Renal pelvis (tissue), 4 donors: ENCODE data around the gene SYPL2. TPM values are rescaled to one million over a fixed set of nuclear protein-coding genes. Genes with fewer than 3 reads are reported as not detected.

Experiments
- DNase-seq: peaks from one replicate; pipeline ENCODE4 v3.0.0-alpha.2; 2013
- polyA plus RNA-seq, 3 donors: library from polyadenylated mRNA; unstranded; fragments of 120-200 nt; gene quantifications; one replicate each; pipeline ENCODE4 v1.2.1, GENCODE V29; 2013; ENCODE audit not compliant: insufficient read length in 3 of 3

Gene SYPL2
- polyA plus RNA-seq, 3 donors, result 8.3 to 13.1 (median 9.4) TPM

DNA sequence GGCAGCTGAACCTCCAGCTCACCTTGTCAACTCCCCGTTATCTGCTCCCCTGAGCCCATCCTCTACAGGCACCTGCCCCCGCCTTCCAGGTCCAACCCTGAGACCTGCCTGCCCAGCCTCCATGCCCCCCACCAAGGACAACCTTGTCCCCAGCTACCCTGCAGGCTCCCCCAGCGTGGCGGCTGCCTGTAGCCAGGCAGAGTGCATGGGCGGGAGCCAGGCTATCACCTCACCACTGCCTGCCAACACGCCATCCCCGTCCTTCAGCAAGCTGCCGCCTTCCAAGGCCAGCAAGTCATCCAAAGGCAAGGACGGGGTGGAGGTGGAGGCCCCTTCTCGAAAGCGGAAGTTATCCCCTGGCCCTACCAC is 24.6 kb downstream of the SYPL2 start:
- no peak for DNase-seq

DNA sequence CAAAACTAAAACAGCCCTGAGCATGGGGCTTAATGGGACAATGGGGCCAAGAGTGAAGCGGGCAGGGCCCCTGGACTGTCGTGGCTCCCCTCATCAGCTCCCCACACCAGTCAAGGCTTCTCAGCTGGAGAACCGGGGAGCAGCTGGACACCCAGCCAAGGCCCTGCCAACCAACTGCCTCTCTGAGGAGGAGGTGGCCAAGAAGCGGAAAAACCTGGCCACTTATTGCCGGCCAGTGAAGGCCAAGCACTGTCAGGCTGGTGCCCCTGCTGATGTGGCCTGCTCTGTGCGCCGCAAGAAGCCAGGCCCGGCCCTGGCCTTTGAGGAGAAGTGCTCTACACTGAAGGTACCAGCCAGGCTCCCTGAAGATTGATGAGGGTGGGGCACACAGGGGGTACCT is 25.0 kb downstream of the SYPL2 start:
- no peak for DNase-seq

DNA sequence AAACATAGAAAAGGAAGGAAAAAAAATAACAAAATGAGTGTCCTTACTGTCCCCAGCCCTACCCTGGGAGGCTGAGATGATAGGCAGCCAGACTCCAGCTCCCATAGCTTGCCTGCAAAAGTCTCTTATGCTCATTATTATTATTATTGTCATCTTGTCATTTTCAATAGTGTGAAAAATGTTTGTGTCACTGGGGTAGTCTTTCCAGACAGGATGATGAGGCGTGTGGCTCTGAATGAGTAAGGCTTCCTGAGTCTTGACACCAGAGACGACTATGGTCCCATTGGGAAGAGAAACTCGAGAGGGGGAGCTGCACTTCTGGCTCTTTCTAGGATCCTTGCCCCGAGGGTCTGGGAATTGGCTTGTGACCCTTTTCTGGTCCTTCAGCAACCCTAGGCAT is 26.4 kb downstream of the SYPL2 start:
- no peak for DNase-seq

DNA sequence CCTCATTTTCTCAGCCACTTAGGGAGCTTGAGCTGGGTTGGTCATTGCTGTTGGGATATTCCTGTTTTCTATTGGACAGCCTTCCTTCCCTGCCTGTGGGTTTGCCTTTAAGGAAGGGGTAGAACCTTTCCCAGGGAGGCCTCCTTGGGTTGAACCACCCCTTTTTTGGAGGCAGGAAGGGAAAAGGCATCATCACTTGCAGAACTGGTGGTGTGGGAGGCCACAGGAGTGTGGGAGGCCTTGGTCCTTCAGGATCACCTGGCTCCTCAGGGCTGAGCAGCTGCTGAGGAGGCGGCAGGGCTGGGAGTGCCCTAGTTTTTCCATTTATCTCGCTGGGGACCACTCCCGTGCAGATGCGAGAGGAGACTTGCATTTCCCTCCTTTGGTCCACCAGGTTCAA is 26.9 kb downstream of the SYPL2 start:
- DNase-seq, result no peak

DNA sequence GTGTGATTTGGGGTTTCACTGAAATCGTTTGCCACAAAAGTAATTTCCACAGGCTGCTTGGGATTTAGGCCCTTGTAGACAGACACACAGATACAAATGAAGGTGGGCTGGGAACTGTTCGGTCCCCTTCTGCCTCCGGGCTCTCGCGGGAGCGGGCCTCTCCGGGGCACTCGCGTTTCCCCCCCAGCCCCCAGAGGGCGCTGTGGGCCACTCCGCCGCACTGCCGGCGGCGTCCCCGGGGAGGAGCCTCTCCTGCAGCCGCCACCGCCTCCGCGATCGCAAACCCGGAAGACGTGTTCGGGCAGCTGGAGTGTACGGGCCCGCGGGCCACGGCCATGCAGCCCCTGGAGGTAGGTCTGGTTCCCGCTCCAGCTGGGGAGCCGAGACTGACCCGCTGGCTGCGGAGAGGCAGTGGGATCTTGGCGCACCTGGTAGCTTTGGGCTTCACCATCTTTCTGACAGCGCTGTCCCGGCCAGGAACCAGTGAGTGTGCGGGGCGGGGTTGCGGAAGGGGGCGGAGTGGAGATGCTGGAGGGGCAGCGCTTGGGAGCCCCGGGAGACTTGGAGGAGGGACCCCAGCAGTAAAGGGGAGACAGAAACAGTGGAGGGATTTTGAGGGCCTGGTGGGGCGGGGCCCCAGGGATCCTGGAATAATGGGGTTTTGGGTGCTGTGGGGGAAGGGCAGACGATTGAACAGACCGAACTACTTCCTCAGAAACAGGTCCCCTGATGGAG is 27.6 kb downstream of the SYPL2 start, which contains the start of gene CYB561D1:
Gene CYB561D1, plus strand, starts transcription at position 290 of the 735 bp plus-strand sequence. Its CDS starts 46 bp downstream, at position 336.
- DNase-seq, result peak; percentile 83

DNA sequence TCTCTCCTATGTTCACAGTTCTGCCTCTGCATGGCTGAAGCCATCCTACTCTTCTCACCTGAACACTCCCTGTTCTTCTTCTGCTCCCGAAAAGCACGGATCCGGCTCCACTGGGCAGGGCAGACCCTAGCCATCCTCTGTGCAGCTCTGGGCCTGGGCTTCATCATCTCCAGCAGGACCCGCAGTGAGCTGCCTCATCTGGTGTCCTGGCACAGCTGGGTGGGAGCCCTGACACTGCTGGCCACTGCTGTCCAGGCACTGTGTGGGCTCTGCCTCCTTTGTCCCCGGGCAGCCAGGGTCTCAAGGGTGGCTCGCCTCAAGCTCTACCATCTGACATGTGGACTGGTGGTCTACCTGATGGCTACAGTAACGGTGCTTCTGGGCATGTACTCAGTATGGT is 29.4 kb downstream of the SYPL2 start:
- no peak for DNase-seq

DNA sequence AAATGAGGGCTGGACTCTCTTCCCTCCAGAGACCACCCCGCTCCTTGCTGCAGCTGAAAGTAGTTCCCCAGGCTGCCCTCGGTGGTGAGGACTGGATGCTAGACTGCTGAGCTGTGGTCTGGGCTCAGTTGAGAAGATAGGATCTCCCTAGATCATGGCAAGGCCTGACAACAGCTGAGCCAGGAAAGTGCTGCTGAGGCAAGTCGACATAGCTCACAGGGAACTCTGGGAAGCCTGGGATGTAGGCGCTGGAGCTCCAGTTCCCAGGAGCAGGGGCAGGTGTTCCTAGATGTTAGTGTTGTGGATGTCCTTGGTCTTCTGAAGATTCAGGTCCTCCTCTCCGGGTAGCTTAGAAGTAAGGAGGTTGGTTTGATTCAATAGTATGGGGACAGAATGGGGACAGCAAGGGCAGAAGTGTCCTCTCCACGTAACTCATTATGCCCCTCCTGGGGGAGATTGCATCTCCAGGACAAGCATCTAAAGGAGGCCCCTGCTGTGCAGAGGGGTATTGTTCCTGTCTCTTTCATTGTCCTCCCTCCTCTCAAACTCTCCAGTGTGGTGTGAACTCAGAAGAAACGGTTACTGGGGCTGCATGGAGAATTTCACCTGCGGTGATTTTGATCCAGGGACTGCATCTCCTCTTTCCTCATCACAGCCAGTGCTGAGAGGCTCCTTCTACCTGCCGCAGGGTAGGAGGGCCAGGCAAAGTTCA is 31.3 kb downstream of the SYPL2 start:
- no peak for DNase-seq

DNA sequence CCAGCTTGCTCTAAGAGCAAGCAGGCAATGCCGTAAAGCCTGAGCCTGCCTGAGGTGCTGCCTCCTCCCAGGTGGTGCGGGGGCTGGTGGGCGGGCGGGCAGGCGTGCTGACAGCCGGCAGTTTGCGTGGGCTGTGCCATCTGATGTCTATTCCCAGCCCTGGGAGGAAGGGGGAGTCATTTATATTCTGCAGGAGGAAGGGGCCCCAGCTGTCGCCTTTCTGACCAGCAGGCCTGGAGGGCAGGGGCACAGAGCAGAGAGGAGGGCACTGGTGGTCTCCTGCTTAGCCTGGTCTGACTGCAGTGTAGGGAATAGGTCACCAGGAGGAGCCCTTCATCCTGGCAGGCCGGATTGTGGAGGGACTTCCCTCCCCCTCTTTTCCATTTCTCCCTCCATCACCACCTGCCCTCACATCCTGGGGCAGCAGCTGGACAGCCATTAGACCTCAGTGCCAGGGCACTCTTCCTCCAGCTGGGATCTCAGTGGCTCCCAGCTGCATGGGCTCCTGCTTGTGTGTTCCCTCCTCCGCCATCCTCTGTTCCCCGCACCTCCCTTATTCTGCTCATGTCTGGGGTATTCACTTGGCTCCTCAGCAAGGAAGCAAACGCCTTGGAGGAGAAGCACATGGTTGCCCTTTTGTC is 31.9 kb downstream of the SYPL2 start:
- DNase-seq, result peak; percentile 83

DNA sequence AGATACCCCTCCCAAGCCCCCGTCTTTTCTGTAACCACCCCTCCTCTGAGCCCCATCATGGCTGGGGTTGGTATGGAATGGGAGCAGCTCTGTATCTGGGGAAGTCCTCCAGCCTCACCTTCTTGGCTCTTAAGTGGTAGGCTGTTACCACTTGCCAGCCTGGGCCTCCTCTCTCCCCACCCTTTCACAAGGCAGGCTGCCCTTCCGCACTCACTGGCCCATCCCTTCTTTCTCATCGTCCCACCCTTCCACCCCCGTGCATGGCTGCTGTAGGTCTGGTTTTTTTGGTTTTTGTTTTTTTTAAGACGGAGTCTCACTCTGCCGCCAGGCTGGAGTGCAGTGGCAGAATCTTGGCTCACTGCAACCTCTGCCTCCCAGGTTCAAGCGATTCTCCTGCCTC is 32.7 kb downstream of the SYPL2 start:
- no peak for DNase-seq

DNA sequence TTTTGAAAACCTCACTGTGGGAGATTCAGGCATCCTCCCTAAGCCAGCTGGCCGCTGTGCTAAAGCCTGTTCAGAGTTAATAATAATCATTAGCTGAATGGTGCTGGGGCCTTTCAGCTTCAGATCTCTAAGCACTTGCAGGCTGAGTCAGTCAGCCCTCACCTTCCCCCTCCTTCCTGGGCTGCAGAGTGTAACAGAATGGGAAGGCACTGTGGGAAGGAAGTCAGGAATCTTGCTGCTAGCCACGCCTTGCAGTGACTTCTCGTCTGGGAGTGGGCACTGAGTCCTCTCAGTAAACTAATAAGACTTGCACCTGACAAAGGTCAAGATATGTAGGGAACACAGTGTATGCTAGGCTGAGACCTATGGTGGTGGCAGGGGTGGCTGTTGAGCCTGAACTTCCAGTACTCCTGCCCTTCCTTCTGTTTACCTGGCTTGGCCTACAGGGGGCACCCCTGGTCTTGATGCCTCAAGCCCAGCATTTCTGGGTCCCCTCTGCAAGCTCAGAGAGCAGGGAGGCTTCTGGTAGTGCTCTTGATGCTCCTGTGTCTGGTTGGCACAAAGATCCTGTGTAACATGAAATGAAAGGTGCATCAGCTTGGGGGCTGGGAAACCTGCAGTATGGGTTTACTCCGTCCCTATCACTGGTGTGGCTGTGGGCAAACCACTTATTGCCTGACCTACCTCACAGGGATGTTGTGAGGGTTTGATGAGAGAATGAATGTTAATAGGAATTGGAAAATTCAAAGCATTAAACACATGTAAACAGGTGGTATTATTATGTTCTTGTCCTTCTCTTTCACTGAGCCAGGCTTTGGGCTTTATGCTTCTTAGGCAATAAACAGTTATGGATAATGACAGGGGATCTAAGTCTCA is 33.6 kb downstream of the SYPL2 start:
- DNase-seq, result no peak

DNA sequence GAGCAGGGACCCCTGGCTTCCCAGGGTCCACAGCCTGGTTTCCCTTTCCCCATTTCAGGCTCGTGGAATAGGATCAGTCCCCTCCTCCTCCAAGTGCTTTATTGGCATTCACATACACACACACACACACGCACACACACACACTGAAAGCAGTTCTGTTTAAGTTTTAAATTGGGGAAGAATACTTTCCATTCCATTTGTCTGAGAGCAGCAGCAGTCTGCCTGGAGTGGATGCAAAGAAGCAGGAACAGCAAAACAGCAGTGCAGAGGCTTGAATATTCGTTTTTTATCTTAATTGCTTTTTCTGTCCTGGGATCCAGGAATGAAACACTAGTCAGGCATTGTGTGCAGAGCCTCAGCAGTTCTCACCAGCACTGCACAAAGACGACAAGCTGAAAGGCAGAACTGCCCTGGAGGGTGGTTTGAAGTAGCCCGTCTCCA is 34.6 kb downstream of the SYPL2 start:
- no peak for DNase-seq

DNA sequence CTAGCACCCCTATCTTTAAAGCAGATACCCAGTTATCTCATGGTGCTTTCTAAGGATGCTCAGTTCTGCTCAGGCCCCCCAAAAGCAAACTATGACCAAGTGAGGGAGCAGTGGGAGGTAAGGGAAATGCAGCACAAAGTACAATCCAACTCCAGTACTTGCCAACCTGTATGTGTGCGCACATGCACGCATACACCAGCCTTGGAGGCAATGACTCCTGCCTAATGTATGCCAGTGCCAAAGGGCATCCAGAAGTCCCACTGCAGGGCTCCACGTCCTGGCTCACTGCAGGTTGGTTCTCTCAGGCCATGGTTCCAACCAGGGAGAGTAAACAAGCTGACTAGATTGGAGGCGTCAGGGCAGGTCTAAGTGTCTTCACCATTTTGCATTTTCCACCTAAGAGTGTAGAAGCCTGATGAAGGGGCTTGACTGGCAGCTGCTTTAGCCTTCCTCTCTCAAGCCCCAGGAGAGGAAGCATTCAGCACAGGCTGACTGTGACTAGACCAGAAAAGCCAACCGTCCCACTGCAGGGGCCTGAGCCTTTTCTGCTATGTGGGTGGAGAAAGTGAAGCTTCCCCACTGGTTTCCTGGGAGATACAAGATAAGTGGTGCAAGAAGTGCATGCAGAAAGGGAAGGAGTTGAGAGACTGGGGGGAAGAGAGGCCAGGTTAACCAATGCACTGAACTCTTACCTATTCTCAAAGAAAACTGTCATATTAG is 35.5 kb downstream of the SYPL2 start:
- no peak for DNase-seq

DNA sequence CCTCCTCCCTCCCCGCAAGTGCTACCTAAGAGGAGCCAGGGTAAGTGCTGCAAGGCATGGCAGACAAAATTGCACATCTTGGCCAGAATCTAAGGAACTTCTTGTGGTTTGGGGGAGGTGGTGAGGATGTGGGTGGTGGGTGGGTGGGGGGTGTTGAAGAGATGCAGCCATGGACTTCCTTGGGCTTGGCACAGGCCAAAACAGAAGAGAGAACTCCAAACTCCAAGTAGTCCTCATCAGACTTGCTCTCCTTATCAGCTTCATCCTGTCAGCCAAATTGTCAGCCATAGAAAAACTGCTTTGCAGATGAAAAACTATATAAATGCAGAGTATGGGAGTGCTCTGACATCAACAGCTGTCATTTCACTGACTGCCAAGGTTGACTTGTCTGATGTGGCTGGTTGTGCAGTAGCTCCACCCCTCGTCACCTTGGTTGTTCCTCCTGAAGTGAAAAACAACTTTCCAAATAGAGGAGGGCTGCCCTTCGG is 36.1 kb downstream of the SYPL2 start:
- DNase-seq, result no peak

DNA sequence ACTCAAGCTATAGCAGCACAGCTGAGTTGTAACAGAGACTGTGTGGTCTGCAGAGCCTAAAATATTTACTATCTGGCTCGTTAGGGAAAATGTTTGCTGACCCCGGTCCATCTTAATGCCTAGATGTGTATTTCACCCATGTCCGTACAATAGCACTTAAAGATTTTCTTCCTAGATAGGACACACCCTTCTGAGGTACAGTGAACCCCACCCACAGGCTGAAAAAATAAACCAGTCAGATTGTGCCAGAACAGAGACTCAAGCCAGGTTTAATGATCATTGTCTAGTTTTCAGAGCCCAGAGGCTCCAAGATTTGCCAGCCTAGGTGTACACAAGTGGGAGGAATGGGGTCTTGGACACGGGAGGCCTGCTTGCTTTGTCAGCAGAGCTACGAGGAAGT is 37.6 kb downstream of the SYPL2 start:
- DNase-seq, result no peak

DNA sequence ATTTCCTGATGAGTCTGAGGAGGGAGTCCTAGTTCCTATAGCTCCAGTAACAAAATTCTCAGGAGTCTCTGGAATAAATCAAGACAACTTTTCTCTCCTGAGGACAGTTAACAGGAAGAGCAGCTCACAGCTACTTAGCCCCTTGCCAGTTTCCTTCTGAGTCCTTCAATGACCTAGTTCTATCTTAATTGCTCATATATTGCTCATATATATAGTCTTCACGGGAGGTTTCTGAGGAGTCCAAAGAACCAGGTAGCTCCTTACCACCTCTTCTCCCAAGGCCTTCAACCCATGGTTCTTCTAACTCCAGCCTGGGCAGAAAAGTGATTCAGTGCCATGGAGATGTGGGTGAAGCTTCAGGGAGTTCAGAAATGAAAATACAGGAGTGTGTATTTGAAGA is 38.6 kb downstream of the SYPL2 start:
- DNase-seq, result no peak

DNA sequence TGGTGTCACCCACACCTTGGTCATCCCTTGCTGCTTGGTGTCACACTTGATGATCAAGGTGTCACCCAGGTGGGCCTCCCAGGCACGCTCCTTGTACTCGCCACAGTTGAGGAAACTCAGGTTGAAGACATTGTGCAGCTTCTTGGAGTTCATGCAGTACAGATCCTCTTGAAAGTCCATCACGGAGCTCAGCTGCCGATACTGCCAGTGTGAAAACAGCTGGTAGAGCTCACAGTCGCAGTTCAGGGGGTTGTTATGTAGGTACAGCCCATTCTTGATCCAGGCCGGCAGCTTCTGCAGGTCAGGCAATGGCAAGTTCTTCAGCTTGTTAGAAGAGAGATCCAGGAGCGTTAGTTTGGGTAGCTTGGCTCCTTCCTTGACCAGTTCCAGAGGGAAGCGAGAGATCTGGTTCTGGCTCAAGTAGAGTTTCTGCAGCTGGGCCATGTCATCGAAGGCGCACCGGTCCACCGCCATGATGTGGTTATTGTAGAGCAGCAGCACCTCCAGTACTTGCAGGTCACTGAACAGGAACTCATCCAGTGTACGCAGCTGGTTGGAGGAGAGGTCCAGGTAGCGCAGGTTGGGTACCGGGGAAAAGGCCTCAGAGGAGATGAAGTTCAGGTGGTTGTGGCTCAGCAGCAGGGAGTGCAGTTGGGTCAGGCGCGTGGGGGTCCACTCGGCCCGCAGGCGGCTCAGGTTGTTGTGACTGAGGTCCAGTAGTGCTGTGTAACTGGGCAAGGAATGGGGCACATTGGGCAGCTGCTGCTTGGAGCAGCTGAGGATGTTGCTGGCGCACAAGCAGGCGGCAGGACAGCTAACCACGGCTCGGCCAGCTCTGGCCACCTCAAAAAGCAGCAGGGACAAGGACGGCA is 41.9 kb downstream of the SYPL2 start:
- DNase-seq, result no peak

DNA sequence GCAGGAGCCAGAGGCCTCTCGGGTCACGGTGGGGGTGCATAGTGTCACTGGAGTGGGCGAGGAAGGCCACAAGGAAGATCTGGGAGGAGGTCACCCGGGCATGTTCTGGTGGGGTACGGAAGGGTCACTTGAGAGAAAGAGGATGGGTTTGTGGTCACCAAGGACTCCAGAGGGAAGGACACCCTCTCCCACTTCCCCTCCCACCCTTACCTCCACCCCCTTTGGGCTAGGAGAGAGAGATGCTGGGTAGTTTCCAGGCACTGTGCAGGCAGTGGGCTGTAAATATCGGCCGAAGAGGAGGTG is 42.5 kb downstream of the SYPL2 start:
- no peak for DNase-seq

DNA sequence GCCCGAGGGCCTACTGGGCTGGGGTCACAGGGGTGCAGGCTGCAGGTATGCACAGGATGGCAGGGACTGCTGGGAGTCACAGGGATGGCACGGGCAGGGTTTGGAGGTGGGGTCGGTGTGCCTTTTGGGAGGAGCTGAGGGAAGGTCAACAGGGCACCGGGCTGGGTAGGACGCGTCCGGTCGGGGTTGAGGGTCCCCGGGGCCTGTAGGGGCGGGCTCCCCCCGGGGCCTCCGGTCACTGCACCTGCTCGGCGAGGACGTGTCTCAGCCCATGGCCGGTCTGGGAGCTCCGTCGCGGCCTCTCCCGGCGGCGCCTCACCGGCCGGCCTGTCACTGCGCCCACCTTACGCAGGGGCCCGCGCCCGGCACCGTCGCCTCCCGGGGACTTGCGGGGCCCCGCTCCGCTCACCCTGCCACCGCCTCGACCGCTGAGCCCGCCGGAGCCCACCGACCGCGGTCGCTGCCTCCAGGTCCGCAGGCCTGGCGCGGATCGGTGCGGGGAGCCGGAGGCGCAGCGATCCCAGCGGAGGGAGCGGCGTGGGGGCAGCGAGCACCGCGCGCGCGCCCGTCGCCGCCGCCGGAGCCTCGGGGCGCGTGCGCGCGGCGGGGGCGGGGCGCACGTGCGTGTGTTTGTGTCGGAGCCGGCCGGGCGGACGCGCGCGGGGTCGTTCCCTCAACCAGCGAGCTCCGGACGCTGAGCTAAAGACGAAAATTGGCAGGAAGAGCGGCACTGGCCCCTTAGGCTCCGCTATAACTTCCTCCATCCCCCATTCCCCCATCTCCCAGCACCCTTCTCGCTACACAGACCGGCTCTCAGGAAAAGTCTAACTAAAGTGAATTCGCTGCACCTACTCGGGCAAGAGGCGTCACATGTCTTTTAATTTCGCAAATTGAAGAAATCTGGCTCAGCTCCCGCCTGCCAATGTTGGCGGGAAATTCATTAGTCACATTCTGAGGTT is 43.1 kb downstream of the SYPL2 start, which contains the start of gene AMIGO1:
Gene AMIGO1, minus strand, starts transcription at position 552 of the 959 bp plus-strand sequence. CDS start 815 bp downstream, outside the sequence.
- DNase-seq, result peak; percentile 71
